Smooth muscle cell (in vitro differentiated cells): ENCODE measurements around the gene CDK6. TPM values are rescaled to one million over a fixed set of nuclear protein-coding genes. Genes with fewer than 3 reads are reported as not detected.

Experiments used
- DNase-seq: peaks from one replicate; lab custom pipeline; 2025; ENCODE audit not compliant: unreplicated experiment; lab: John Stamatoyannopoulos, UW
- H2AFZ ChIP-seq: fragments of 200-600 bp; sonication (generic); 2 replicates; pipeline ENCODE4 v1.6.0; 2016; ENCODE audit warnings: antibody characterized with exemption, low read depth, mild to moderate bottlenecking
- H3F3A ChIP-seq: fragments of 200-600 bp; sonication (generic); 2 replicates; pipeline ENCODE4 v1.6.0; 2017; ENCODE audit warnings: antibody characterized with exemption, low read depth
- H3K27ac ChIP-seq: fragments of 200-600 bp; sonication (generic); 2 replicates; pipeline ENCODE4 v1.5.1; 2016; ENCODE audit warnings: low read depth, mild to moderate bottlenecking
- H3K27me3 ChIP-seq: fragments of 200-600 bp; sonication (generic); 2 replicates; pipeline ENCODE4 v1.6.1; 2016; ENCODE audit warnings: low read depth, mild to moderate bottlenecking
- H3K36me3 ChIP-seq: fragments of 200-600 bp; sonication (generic); 2 replicates; pipeline ENCODE4 v1.5.1; 2016; ENCODE audit warnings: low read depth
- H3K4me1 ChIP-seq: fragments of 200-600 bp; sonication (generic); 2 replicates; pipeline ENCODE4 v1.5.1; 2016; ENCODE audit warnings: low read depth
- H3K4me2 ChIP-seq: fragments of 200-600 bp; sonication (generic); 2 replicates; pipeline ENCODE4 v1.6.0; 2016; ENCODE audit warnings: mild to moderate bottlenecking
- H3K4me3 ChIP-seq: fragments of 200-600 bp; sonication (generic); 2 replicates; pipeline ENCODE4 v1.5.1; 2016; ENCODE audit warnings: mild to moderate bottlenecking
- H3K79me2 ChIP-seq: fragments of 200-600 bp; sonication (generic); 2 replicates; pipeline ENCODE4 v1.6.0; 2016; ENCODE audit warnings: low read depth, mild to moderate bottlenecking
- H3K9ac ChIP-seq: fragments of 200-600 bp; sonication (generic); 2 replicates; pipeline ENCODE4 v1.6.0; 2016; ENCODE audit warnings: low read depth
- H3K9me3 ChIP-seq: fragments of 200-600 bp; sonication (generic); replicated peaks from 2 replicates; pipeline ENCODE4 v1.5.1; 2016; ENCODE audit warnings: low read depth
- H4K20me1 ChIP-seq: fragments of 200-600 bp; sonication (generic); 2 replicates; pipeline ENCODE4 v1.6.0; 2016; ENCODE audit warnings: low read depth
- CTCF ChIP-seq: fragments of 200-600 bp; sonication (generic); IDR thresholded peaks from 2 replicates; pipeline ENCODE4 v1.5.1; 2017; ENCODE audit warnings: borderline replicate concordance, mild to moderate bottlenecking, antibody characterized with exemption; ENCODE audit not compliant: insufficient read depth, poor library complexity, severe bottlenecking
- WGBS: methylation state at CpG from one replicate; pipeline ENCODE4 v1.1.7; 2016; ENCODE audit warnings: low lambda C conversion rate; 5-methylcytosine and 5-hydroxymethylcytosine counted together
- polyA plus RNA-seq: library from polyadenylated mRNA; unstranded; fragments of >200 nt; fragmentation: Nextera tagmentation; extraction: Ambion mirVana; gene quantifications from 2 replicates; pipeline ENCODE4 v1.2.1, GENCODE V29; 2016
- total RNA-seq: library from RNA; depleted of rRNA; stranded (reverse); fragments of >200 nt; gene quantifications from 2 replicates; pipeline ENCODE4 v1.2.3, GENCODE V29; 2014

The CDK6 gene
- total and polyA plus RNA-seq, 2 experiments from 2014 or later, result 34.2 to 99.2 TPM

- Histone ChIP-seq H3K4me2 (peak overlapping the region; percentile 85), H3K79me2 (peaks cover 37% of the 10 kb centered on the region), H2AFZ (no peak overlapping the region), H4K20me1 (no peaks in the 10 kb centered on the region), H3K4me3 (no peak overlapping the region), H3K9me3 (no peaks in the 10 kb centered on the region), H3K36me3 (no peaks in the 10 kb centered on the region), H3K27ac (peak overlapping the region; percentile 89), H3K27me3 (no peaks in the 10 kb centered on the region), H3K4me1 (peaks cover 36% of the 10 kb centered on the region), H3K9ac (peak overlapping the region; percentile 73), H3F3A (peaks cover 44% of the 10 kb centered on the region)
- TF ChIP-seq CTCF, result no peak
- DNase-seq, result no peak
- 64% methylated on average over 2 of the region's 2 CpGs for WGBS
Measured at GRCh38 chr7:92697414-92697813, 139.0 kb downstream of the CDK6 start.

GRCh38 chr7:92697012-92697411, 139.4 kb downstream of the CDK6 start:
- peaks cover 36% of the 10 kb centered on the region for H3K4me1 ChIP-seq
- peak overlapping the region; percentile 89 for H3K27ac ChIP-seq
- no peaks in the 10 kb centered on the region for H3K36me3 ChIP-seq

GRCh38 chr7:92696584-92696983, 139.8 kb downstream of the CDK6 start:
- H3K27me3 ChIP-seq, result no peaks in the 10 kb centered on the region
- H3K9me3 ChIP-seq, result no peaks in the 10 kb centered on the region
- no peak overlapping the region for H2AFZ ChIP-seq
- H3K36me3 ChIP-seq, result no peaks in the 10 kb centered on the region
- H3K9ac ChIP-seq, result peak overlapping the region; percentile 79
- no peak for TF ChIP-seq CTCF
- peak overlapping the region; percentile 85 for H3K4me2 ChIP-seq
- 88% methylated on average over 4 of the region's 4 CpGs for WGBS
- H3K4me1 ChIP-seq, result peaks cover 36% of the 10 kb centered on the region
- H3F3A ChIP-seq, result peaks cover 44% of the 10 kb centered on the region
- H3K79me2 ChIP-seq, result peaks cover 37% of the 10 kb centered on the region
- peak overlapping the region; percentile 63 for H3K4me3 ChIP-seq
- no peaks in the 10 kb centered on the region for H4K20me1 ChIP-seq
- H3K27ac ChIP-seq, result peak overlapping the region; percentile 89
- DNase-seq, result no peak

More at GRCh38 chr7:92697012-92697411, 139.4 kb downstream of the CDK6 start:
- TF ChIP-seq CTCF, result no peak
- no peak overlapping the region for H3K4me3 ChIP-seq
- no peaks in the 10 kb centered on the region for H3K27me3 ChIP-seq
- no peaks in the 10 kb centered on the region for H3K9me3 ChIP-seq
- H3K79me2 ChIP-seq, result peaks cover 41% of the 10 kb centered on the region
- WGBS, result 49% methylated on average over 6 of the region's 6 CpGs
- H3K9ac ChIP-seq, result peak overlapping the region; percentile 79
- peaks cover 44% of the 10 kb centered on the region for H3F3A ChIP-seq
- H2AFZ ChIP-seq, result no peak overlapping the region
- DNase-seq, result no peak
- H3K4me2 ChIP-seq, result peak overlapping the region; percentile 85
- no peaks in the 10 kb centered on the region for H4K20me1 ChIP-seq
